GM12865 (cell line): ENCODE results near the gene BANF2.

Source experiments
- DNase-seq: peaks from one replicate; pipeline ENCODE4 v3.0.0; 2010; ENCODE audit warnings: low read depth
- H3K4me3 ChIP-seq: 2 replicates; pipeline ENCODE4 v1.5.1; 2011; ENCODE audit warnings: mild to moderate bottlenecking, low read depth, low read length, control low read depth
- TF ChIP-seq, protein P1 (sequence below): IDR thresholded peaks from 2 replicates; pipeline ENCODE4 v1.5.1; 2011; ENCODE audit warnings: low read length, control low read depth, low read depth, inconsistent platforms; ENCODE audit not compliant: insufficient read depth; ENCODE audit errors: missing control alignments

The BANF2 gene

GRCh38 chr20:17734374-17734773 is 34.6 kb downstream of the BANF2 start:
- H3K4me3 ChIP-seq, result no peak overlapping the region
- TF ChIP-seq, protein P1, sequence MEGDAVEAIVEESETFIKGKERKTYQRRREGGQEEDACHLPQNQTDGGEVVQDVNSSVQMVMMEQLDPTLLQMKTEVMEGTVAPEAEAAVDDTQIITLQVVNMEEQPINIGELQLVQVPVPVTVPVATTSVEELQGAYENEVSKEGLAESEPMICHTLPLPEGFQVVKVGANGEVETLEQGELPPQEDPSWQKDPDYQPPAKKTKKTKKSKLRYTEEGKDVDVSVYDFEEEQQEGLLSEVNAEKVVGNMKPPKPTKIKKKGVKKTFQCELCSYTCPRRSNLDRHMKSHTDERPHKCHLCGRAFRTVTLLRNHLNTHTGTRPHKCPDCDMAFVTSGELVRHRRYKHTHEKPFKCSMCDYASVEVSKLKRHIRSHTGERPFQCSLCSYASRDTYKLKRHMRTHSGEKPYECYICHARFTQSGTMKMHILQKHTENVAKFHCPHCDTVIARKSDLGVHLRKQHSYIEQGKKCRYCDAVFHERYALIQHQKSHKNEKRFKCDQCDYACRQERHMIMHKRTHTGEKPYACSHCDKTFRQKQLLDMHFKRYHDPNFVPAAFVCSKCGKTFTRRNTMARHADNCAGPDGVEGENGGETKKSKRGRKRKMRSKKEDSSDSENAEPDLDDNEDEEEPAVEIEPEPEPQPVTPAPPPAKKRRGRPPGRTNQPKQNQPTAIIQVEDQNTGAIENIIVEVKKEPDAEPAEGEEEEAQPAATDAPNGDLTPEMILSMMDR, result no peak
- DNase-seq, result no peak

DNA sequence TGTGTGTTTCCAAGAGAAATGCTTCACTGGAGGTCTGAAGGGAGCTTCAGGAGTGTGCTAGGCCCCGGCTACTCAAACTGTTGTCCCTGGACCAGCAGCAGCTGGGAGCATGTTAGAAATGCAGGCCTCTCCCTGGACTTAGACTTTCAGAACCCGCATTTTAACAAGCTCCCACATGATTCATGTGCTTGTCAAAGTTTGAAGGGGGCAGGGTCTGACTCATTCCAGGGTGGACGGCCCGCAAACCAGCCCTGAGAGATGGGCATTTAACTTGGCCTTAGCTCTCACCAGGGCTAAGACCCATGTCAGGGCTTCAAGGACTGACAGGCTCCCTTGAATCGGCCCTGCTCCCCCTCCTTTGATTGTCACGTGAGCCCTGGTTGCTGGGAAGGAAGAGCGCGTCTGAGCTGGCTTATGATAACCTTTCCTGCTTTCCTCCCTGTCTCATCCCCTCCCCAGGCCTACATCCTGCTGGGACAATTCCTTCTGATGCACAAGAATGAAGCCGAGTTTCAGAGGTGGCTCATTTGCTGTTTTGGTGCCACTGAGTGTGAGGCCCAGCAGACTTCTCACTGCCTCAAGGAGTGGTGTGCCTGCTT is 35.5 kb downstream of the BANF2 start:
- no peak overlapping the region for H3K4me3 ChIP-seq
- TF ChIP-seq, protein P1, result no peak
- no peak for DNase-seq

- TF ChIP-seq, protein P1, result no peak
- DNase-seq, result no peak
- no peak overlapping the region for H3K4me3 ChIP-seq
These were observed 36.3 kb downstream of the BANF2 start for GRCh38 chr20:17735959-17736621.

DNA sequence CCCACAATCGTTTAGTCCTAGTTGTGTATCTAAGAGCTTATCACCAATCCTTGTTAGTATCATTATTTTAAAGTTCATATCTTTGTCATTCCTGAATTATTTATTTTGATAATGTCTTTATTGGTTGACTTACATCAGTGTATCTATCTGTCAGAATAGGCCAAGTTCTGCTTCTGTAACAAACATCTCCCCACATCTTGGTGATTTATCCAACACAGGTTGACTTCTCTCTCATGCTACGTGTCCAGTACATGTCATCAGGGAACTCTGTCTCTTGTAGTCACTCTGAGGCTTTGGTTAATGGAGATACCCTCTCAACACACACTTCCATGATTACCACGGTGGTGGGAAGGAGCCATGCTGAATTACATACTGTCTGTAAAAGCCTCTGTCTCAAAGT is 38.4 kb downstream of the BANF2 start:
- H3K4me3 ChIP-seq, result no peak overlapping the region
- TF ChIP-seq, protein P1, result no peak
- DNase-seq, result no peak

- no peak overlapping the region for H3K4me3 ChIP-seq
- TF ChIP-seq, protein P1, result no peak
- DNase-seq, result no peak
These were observed 41.5 kb downstream of the BANF2 start for GRCh38 chr20:17741220-17741619.

- no peak overlapping the region for H3K4me3 ChIP-seq
- TF ChIP-seq, protein P1, result no peak
- no peak for DNase-seq
These were observed 43.0 kb downstream of the BANF2 start for GRCh38 chr20:17742731-17743130.

DNA sequence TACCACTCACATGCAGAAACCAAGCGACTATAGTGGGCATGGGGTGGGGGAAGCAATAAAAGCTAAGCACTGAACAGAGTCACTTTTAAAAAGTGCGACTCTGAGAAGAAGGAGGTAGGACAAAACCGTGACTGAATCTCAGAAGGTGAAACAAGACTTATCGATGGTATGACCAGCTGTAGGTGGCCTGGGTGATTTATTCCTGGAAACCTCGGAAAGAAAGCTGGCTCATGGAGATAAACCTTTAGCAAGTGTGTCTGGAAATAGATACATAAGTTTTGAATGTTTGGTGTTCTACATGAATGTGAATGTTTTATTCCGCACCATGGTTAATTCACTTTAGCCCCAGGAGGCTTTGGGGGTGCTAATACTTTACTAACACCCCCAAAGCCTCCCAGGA is 43.9 kb downstream of the BANF2 start:
- TF ChIP-seq, protein P1, result no peak
- H3K4me3 ChIP-seq, result no peak overlapping the region
- no peak for DNase-seq
